ENCODE measurements around the gene MTR.

GRCh38 chr1:236921610-236922009 lies 126.5 kb downstream of the MTR start:
- no peak for TF ChIP-seq CTCF (IDR thresholded peaks at IDR 0.05)
- no peak for TF ChIP-seq POLR2A (IDR thresholded peaks at IDR 0.05)
- TF ChIP-seq POLR2AphosphoS5 (IDR thresholded peaks at IDR 0.05): no peak
- no peak for TF ChIP-seq EP300 (IDR thresholded peaks at IDR 0.05)
